ENCODE results near the gene OR56B1.

GRCh38 chr11:5701055-5701577 lies 35.1 kb upstream of the OR56B1 start:
- TF ChIP-seq CTCF (IDR thresholded peaks at IDR 0.05) = no peak
- TF ChIP-seq POLR2AphosphoS5 (IDR thresholded peaks at IDR 0.05) = no peak
- no peak for TF ChIP-seq POLR2A (IDR thresholded peaks at IDR 0.05)
